Mesothelial cell of epicardium (in vitro differentiated cells): Measurements from ENCODE around the gene SUFU. TPM values are rescaled to one million over a fixed set of nuclear protein-coding genes. Genes with fewer than 3 reads are reported as not detected.
A peak's percentile ranks its signal among the peaks of the same experiment; 100 is the strongest.

Experiments
- DNase-seq, 2 experiments: peaks; one replicate each; pipeline ENCODE4 v3.0.0; 2021; ENCODE audit warnings: low spot score in 2 of 2; ENCODE audit not compliant: unreplicated experiment in 2 of 2
- H3K27ac Mint-ChIP-seq: 2 replicates; pipeline ENCODE4 v1.8.0; 2021; ENCODE audit warnings: mixed read lengths
- H3K27me3 Mint-ChIP-seq: 2 replicates; pipeline ENCODE4 v1.8.0; 2021; ENCODE audit warnings: low read depth, mixed read lengths
- H3K36me3 Mint-ChIP-seq: 2 replicates; pipeline ENCODE4 v1.8.0; 2021; ENCODE audit warnings: mixed read lengths
- H3K4me1 Mint-ChIP-seq: 2 replicates; pipeline ENCODE4 v1.8.0; 2021; ENCODE audit warnings: mixed read lengths
- H3K4me3 Mint-ChIP-seq: 2 replicates; pipeline ENCODE4 v1.8.0; 2021; ENCODE audit warnings: mild to moderate bottlenecking, moderate library complexity, mixed read lengths
- H3K9me3 Mint-ChIP-seq: 2 replicates; pipeline ENCODE4 v1.8.0; 2021; ENCODE audit warnings: mixed read lengths
- CTCF ChIP-seq: fragments of 200-600 bp; sonication (generic); IDR thresholded peaks from one replicate; pipeline ENCODE4 v1.5.0; 2021; ENCODE audit warnings: antibody characterized with exemption; ENCODE audit not compliant: unreplicated experiment
- total RNA-seq: library from RNA; stranded (reverse); gene quantifications from 3 replicates; pipeline ENCODE4 v1.2.1, GENCODE V29; 2021

Gene SUFU
- total RNA-seq, 1 donor from 2014 or later, result 33.4 TPM

GRCh38 chr10:102549549-102549948 lies 45.8 kb downstream of the SUFU start:
- DNase-seq, result no peak
- Mint-ChIP-seq H3K4me3 (no peak overlapping the region), H3K27me3 (no peaks in the 10 kb centered on the region), H3K36me3 (peaks cover 30% of the 10 kb centered on the region), H3K27ac (no peak overlapping the region), H3K9me3 (peaks cover 4% of the 10 kb centered on the region), H3K4me1 (peaks cover 15% of the 10 kb centered on the region)
- no peak for TF ChIP-seq CTCF

GRCh38 chr10:102550636-102551210 lies 47.0 kb downstream of the SUFU start:
- Mint-ChIP-seq H3K27me3 (no peaks in the 10 kb centered on the region), H3K36me3 (peaks cover 27% of the 10 kb centered on the region), H3K27ac (no peak overlapping the region), H3K9me3 (no peaks in the 10 kb centered on the region), H3K4me1 (peaks cover 15% of the 10 kb centered on the region), H3K4me3 (no peak overlapping the region)
- TF ChIP-seq CTCF, result no peak
- DNase-seq, result no peak

- TF ChIP-seq CTCF, result no peak
- H3K36me3 Mint-ChIP-seq, result peaks cover 27% of the 10 kb centered on the region
- no peak for DNase-seq
- H3K9me3 Mint-ChIP-seq, result no peaks in the 10 kb centered on the region
- H3K4me1 Mint-ChIP-seq, result peaks cover 4% of the 10 kb centered on the region
- H3K4me3 Mint-ChIP-seq, result no peak overlapping the region
- no peak overlapping the region for H3K27ac Mint-ChIP-seq
- H3K27me3 Mint-ChIP-seq, result no peaks in the 10 kb centered on the region
Observed at GRCh38 chr10:102552533-102552932, 48.8 kb downstream of the SUFU start.

GRCh38 chr10:102553771-102554170 lies 50.0 kb downstream of the SUFU start:
- no peaks in the 10 kb centered on the region for H3K9me3 Mint-ChIP-seq
- no peak overlapping the region for H3K4me3 Mint-ChIP-seq
- peaks cover 27% of the 10 kb centered on the region for H3K36me3 Mint-ChIP-seq
- no peak for TF ChIP-seq CTCF
- no peak for DNase-seq
- H3K27me3 Mint-ChIP-seq, result no peaks in the 10 kb centered on the region
- H3K4me1 Mint-ChIP-seq, result peaks cover 4% of the 10 kb centered on the region
- no peak overlapping the region for H3K27ac Mint-ChIP-seq

- Mint-ChIP-seq H3K4me3 (no peak overlapping the region), H3K36me3 (peaks cover 27% of the 10 kb centered on the region), H3K27me3 (no peaks in the 10 kb centered on the region), H3K27ac (no peak overlapping the region), H3K4me1 (peaks cover 4% of the 10 kb centered on the region), H3K9me3 (no peaks in the 10 kb centered on the region)
- no peak for TF ChIP-seq CTCF
- no peak for DNase-seq
Observed at GRCh38 chr10:102554531-102554930, 50.8 kb downstream of the SUFU start.

- no peaks in the 10 kb centered on the region for H3K27me3 Mint-ChIP-seq
- H3K4me1 Mint-ChIP-seq, result peaks cover 4% of the 10 kb centered on the region
- no peak overlapping the region for H3K4me3 Mint-ChIP-seq
- peaks cover 18% of the 10 kb centered on the region for H3K36me3 Mint-ChIP-seq
- no peak for DNase-seq
- no peak for TF ChIP-seq CTCF
- H3K9me3 Mint-ChIP-seq, result no peaks in the 10 kb centered on the region
- H3K27ac Mint-ChIP-seq, result peak overlapping the region; percentile 68
Observed at GRCh38 chr10:102555781-102556328, 52.1 kb downstream of the SUFU start.
